HG03469 (cell line): ENCODE measurements around the gene DRC1.
"Not testable (repeated sequence)": the region's sequence is repeated elsewhere in the genome, so short reads cannot be mapped to it uniquely, and the experiment has no call there.

Source experiments
- ATAC-seq: cut with Tn5 transposase; IDR thresholded peaks from one replicate; pipeline ENCODE4 v1.9.1; 2021; ENCODE audit warnings: mild to moderate bottlenecking, moderate library complexity, moderate number of reproducible peaks; ENCODE audit not compliant: unreplicated experiment

DRC1 gene

DNA sequence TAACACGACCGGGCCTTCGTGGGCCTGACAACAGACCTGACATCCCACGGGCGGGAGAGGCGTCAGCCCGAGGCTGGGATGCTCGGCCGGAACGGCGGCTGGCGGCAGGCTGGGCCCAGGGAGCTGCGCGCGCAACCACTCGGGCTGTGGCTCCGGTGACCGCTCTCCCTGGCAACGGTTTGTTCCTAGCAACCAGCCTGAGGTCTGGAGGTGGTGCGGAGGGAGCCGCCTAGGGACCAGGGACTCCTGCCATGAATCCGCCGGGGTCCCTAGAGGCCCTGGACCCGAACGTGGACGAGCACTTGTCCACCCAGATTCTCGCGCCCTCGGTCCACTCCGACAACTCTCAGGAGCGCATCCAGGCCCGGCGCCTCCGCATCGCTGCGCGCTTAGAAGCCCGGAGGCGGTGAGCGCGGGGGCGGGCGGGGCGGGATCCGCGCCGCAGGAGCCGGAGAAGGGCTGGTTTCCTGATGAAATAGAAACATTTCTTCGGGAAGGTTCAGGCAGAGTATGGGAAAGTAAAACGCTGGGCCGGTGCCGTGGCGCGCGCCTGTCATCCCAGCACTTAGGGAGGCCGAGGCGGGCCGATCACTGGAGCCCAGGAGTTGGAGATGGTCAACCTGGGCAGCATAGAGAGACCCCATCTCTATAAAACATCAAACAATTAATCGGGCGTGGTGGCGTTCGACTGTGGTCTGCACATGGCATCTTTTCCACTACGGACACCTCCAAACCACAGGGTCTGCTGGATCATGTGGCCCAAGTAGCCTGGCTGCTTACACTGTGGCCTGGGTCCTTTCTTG is at the start of gene DRC1:
Gene DRC1, plus strand, starts transcription at position 182 of the 803 bp plus-strand sequence. Its CDS starts 70 bp downstream, at position 252.
- no peak for ATAC-seq

DNA sequence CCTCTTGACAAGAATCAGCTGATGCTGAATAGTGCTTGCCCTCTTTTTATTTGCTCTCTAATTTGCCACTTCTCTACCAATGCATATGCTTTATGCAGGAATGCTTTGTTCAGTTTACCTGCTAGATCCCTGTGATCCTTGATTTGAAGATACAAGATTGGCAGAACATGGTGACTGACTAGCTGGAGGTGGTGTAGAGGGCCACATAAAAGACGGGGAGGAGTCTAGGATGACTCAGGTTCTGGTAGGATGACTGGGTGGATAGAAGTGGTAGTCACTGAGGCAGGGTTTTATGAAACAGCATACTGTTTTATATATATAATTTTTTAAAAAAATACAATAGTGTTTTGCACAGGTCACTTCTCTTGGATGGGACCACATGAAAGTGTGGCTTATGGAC is 48.8 kb upstream of the DRC1 start:
- ATAC-seq: no peak

DNA sequence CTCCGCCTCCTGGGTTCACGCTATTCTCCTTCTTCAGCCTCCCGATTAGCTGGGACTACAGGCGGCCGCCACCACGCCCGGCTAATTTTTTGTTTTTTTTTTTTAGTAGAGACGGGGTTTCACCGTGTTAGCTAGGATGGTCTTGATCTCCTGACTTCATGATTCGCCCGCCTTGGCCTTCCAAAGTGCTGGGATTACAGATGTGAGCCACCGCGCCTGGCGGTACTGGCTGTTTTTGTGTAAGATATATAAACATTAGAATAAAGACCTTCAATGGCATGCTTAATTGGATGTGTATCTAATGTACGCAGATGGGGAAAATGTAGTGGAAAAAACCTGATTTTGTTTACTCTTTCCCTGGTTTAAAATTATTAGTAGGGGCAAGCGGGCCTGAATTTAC is 47.3 kb upstream of the DRC1 start:
- not testable (repeated sequence) for ATAC-seq

DNA sequence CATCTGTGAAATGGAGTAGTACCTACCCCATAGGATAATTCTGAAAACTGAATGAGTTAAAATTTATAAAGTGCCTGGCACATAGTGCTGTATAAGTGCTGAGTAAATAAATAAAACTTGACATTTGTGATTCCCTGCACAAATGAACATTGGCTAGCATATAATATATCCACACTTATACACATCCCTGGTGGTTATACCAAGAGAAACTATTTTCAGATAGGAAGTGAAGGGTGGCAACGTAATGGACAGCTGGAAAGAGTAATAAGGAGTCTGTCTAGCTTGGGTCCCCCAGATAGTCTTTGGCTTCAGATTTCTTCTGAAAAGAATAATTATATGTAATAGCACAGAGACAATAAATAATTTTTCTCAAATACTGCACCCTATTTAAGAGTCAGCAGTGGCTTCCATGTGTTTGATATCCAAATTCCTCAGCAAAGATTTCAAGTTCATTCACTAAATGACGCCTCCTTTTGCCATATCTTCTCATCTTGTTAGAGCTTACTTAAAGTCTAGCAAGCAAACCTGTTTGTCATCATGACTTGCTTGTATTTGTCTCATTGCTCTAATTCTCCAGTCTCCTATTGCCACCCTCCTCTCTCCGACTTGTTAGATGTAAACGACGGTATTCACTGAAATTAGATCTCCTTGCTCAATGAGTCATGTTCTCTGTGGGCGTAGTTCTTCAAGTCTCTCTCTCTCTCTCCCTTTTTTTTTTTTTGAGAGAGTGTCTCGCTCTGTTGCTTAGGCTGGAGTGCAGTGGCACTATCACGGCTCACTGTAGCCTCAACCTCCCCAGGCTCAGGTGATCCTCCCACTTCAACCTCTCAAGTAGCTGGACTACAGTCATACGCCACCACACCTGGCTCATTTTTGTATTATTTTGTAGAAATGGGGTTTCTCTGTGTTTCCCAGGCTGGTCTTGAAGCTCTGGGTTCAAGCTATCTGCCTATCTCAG is 46.4 kb upstream of the DRC1 start:
- ATAC-seq: no peak

DNA sequence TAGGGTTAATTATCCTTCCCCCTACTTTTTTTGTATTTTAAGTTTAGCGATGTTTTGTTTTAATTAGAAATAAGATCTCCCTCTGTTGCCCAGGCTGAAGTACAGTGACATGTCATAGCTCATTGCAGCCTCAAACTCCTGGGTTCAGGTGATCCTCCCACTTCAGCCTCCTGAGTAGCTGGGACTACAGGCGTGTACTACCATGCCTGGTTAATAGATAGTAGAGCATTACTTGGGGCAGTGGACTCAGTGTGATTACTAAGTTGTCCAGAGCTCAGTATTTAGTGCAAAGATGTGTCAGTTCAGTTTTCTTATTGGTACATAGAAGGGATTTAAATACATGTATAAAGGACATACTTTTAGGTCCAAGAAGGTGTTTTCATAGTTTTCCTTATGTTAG is 45.6 kb upstream of the DRC1 start:
- no peak for ATAC-seq

DNA sequence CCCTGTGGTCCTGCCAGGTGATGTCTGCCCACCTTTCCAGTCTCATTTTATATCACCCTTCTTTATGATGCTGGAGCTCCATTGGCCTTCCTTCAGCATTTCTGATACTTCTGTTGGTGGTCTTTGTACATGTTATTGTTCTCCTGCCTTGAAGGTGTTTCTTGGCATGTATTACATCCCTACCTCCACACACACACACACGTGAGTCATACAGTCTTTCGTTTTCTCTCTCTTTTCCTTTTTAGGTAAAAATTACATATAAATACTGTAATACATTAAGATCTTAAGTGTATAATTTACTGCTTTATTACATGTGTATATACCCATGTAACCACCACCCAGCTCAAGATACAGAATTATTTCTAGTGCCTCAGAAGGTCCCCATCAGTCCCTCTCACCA is 44.9 kb upstream of the DRC1 start:
- ATAC-seq: no peak

DNA sequence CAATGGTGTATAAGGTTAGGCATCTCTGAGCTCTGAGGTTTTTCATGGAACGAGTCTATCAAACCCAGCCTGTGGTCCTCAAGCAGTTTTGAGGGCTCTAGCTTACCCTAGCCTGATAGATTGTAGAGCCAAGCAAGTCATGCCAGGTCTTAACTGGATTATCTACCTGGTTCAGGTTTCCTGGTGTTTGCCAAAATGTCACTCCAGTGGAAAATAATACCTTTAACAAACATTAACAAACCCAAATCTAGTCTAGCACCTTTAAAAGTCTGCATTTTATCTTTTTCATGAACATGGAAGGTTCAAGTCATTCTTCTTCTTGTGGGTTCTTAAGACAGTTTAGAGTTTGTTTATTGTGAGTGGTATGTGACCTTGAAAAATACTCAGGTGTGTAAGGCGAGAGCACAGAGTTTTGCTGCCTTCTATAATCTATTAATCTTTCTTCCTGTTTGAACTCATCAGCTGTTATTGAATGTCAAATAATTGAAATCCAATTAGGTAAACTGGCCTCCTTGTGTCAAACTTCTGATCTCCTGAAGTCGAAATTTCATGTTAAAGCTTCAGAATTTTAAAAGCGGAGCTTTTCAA is 41.7 kb upstream of the DRC1 start:
- ATAC-seq: no peak

DNA sequence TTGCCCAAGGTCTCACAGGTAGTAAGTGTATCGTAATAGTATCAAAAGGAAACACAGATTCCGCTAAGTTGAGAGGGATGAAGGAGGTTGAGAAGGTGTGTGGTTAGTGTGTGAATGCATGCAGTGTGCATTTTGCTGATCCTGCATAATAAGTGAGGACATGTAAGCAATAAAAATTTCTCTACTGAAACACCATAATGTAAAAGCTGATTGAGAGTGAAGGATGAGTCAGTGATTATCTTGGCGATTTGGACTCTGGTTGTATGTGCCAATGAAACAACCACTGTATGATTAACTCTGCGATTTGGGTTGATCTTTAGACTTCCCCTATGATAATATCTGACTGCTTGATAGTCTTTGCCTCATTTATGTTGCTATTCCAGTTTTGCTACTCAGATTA is 38.4 kb upstream of the DRC1 start:
- no peak for ATAC-seq

DNA sequence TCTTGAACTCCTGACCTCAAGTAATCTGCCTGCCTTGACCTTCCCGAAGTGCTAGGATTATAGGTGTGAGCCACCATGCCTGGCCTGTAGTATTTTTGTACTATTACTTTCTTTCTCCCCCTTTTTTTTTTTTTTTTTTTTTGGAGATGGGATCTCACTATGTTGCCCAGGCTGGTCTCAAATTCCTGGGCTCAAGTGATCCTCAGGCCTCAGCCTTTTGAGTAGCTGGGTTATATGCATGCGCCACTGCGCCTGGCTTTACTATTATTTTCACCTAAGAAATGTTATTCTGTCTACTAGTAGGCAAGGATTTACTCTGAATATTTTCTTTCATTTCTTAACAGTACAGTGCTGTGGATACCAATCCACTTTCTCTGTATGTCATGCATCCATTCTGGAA is 37.8 kb upstream of the DRC1 start:
- ATAC-seq: no peak

DNA sequence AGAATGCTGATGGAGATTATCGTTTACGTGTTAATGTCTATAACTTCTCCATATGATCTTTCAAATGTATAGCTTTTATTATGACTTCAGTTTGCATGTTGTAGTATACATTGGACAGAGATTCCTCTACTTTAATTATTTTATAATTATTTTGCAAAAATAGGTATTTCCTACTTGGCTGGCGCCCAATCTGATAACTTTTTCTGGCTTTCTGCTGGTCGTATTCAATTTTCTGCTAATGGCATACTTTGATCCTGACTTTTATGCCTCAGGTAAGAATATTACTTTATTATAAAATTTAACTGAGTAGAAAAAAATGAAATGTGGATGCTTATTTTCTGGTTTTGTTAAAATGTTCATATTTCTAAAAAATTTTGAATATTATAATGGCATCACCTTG is 37.1 kb upstream of the DRC1 start:
- no peak for ATAC-seq

DNA sequence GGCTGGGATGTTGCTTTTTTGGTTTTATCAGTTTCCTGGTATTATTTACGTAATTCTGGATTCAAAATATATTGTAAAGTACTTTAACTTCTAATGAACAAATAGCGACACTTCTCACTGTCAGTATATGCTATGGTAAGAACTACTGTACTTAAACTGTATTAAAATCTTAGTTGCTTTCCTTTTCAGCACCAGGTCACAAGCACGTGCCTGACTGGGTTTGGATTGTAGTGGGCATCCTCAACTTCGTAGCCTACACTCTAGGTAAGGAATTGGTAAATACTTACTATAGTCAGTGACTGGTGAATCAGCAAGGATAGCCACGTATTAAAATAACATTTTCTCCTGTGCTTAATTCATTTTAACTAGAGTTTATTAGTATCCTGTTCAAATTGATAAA is 34.8 kb upstream of the DRC1 start:
- ATAC-seq: no peak

DNA sequence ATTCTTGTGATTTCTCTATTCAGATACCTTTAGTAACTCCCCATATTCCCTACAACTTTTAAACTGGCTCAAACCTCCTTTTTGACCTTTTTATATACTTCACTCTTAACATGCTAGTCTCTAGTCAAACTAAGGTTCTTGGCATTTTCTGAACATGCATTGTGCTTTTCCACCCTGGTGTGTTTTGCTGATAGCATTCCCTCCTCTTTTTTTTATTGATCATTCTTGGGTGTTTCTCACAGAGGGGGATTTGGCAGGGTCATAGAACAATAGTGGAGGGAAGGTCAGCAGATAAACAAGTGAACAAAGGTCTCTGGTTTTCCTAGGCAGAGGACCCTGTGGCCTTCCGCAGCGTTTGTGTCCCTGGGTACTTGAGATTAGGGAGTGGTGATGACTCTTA is 32.1 kb upstream of the DRC1 start:
- ATAC-seq: not testable (repeated sequence)

DNA sequence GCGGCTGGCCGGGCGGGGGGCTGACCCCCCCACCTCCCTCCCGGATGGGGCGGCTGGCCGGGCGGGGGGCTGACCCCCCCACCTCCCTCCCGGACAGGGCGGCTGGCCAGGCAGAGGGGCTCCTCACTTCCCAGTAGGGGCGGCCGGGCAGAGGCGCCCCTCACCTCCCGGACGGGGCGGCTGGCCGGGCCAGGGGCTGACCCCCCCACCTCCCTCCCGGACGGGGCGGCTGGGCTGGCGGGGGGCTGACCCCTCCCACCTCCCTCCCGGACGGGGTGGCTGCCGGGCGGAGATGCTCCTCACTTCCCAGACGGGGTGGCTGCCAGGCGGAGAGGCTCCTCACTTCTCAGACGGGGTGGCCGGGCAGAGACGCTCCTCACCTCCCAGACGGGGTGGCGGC is 30.8 kb upstream of the DRC1 start:
- ATAC-seq: not testable (repeated sequence)

DNA sequence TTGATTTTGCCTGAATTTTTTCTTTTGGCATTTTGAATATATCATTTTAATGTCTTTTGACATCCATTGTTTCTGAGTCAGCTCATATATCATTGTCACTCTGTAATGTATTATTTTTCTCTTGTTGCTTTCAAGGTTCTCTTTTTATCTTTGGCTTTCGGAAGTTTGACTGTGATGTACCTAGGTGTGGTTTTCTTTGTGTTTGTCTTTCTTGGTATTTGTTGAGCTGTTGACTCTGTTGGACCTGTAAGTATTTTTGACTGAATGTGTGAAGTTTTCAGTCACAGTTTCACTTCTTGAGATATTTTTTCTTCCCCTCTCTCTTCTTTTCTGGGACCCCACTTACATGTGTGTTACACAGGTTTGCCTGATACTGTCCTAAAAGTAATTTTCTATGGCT is 24.9 kb upstream of the DRC1 start:
- ATAC-seq: no peak

DNA sequence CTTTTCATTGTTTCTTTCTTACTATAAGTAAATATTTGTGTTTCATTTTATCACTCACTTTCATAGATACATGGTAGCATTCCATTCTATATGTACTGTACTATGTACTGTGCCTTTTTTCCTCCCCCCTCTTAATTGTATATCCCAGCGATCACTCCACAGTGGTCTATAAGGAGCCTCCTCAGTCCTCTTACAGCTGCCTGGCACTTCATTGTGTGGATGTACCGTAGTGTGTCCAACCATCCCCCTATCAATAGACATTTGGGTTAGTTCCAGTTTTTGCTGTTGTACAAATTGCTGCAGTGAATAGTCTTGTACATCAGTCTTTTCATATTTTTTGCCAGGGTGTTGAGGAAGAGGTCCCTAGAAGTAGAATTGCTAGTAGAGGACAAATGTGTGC is 21.4 kb upstream of the DRC1 start:
- no peak for ATAC-seq

DNA sequence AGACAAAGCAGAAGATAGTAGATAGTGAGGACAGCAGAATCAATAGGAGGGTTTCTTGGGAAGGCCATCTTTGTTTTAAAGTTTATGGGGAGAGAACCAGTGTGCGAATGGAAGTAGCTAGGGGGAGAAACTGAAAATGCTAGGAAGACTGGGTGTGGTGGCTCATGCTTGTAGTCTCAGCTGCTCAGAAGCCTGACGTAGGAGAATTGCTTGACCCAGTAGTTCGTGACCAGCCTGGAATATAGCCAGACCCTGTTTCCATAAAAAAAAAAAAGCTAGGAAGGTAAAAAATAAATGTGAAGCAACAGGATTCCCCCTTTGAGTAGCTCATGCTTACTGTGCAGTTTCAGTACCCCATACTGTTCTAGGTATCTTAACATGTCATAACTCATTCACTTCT is 19.2 kb upstream of the DRC1 start:
- no peak for ATAC-seq

DNA sequence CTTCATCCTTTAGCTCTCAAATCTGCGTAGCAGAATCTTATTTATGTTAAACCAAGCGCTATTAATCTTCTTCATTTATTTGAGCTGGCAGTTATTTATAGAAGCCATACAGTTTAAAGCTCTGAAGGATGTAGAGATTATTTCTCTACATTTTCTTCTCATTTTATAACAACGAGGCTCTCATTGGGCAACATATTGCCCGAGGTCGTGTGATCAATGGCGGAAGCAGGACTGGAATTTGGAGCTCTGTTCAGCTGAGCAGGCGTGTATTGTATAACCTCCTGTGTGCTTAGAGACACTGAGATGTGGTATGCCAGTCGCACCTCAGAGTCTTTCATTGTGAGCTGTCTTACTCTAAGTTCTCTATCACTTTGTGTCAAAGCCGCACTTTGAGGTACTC is 17.5 kb upstream of the DRC1 start:
- no peak for ATAC-seq

DNA sequence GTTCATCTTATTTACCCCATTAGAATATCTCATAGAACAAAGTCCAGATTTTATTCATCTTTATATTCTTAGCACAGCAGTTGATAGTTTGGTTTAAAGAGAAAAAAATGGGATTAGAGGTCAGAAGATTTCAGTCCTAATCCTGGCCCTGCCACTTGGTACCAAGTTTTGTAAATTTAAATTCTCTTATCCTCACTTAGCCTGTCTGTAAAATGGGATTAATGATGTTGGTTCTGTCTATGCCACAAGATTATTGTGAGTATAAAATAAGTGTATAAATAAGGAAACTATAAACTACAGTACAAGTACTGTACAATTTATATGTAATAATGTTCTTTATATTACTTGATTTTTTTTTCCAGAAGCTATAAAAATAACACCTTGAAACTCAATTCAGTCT is 17.1 kb upstream of the DRC1 start:
- no peak for ATAC-seq

DNA sequence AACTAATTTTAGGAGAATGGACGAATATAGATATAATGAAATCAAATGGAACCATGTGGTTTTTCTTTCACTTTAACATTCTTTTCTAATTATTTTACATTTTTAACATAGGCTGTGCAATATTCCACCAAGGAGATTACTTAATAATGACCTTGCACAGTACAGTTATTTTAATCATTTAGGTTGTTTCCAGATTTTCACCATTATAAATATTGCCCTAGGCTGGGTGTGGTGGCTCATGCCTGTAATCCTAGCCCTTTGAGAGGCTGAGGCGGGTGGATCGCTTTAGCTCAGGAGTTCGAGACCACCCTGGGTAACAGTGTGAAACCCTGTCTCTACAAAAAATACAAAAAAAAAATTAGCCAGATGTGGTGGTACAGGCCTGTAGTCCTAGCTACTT is 14.5 kb upstream of the DRC1 start:
- no peak for ATAC-seq

DNA sequence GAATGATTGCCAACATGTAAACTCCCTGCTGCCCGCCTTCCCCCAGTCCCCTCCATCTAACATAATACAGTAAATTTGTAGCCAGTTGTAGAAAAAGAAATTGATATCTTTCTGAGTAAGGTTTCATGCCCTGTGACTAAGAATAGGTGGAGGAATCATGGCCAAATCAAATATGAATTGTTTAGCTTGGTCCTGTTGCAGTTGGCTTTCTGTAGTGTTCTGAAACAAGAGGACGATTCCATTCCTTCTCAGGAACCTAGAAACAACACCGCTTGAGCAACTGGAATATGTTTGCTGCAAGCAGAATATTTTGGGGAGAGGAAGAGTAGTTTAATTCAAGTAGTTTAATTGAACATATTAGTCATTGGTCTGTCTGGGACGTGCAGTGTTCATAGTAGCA is 7.0 kb upstream of the DRC1 start:
- no peak for ATAC-seq

DNA sequence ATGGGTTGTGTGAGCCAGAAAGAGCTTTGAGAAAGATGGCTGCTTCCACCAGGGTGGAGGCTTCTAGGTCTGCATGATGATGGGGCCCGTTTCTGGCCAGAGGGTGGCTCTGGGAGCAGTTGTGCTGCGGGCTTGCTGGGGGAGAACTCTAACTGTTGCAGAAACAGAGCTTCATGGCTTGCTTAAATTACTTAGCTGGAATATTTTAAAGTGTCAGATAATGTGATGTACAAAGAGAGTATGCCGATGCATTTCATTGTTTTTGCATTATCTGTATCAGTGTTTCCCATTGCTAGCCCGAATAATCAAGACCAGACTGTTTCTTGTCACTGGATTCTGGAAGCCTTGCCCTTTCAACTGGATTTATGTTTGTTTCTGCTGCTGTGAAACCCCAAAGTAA is 6.3 kb upstream of the DRC1 start:
- ATAC-seq: no peak
